ENCODE measurements around the gene PLA2G2D. TPM values are rescaled to one million over a fixed set of nuclear protein-coding genes. Genes with fewer than 3 reads are reported as not detected.

PLA2G2D gene
- total RNA-seq, 2 donors from 2014 or later, result not detected

- H3K36me3 Mint-ChIP-seq (ENCODE audit: low read depth), result no peaks in the 10 kb centered on the region
- peaks cover 2% of the 10 kb centered on the region for H3K9me3 Mint-ChIP-seq
- no peak for DNase-seq
- H3K36me3 ChIP-seq (ENCODE audit: control insufficient read depth, insufficient read depth, low read length), result no peaks in the 10 kb centered on the region
- H3K4me3 Mint-ChIP-seq, result no peak overlapping the region
- no peaks in the 10 kb centered on the region for H3K27me3 ChIP-seq (ENCODE audit: control insufficient read depth, insufficient read depth, low read length, poor library complexity, severe bottlenecking)
- no peak for TF ChIP-seq CTCF (conservative IDR thresholded peaks at IDR 0.05)
- H3K27ac Mint-ChIP-seq, result no peak overlapping the region
- no peak overlapping the region for H3K9ac ChIP-seq (ENCODE audit: extremely low read depth, low read length, poor library complexity, severe bottlenecking)
- peaks cover under 1% of the 10 kb centered on the region for H3K27me3 Mint-ChIP-seq (ENCODE audit: insufficient read depth)
- WGBS, 2 experiments (ENCODE audit: insufficient coverage in 1 of 2, insufficient read length in 1 of 2), result 67 to 92% methylated on average over 1 to 4 of the region's 4 CpGs
- H3K27ac ChIP-seq (ENCODE audit: low read depth, low read length), result peak overlapping the region; percentile 32
- no peaks in the 10 kb centered on the region for H3K4me1 ChIP-seq (ENCODE audit: control insufficient read depth, insufficient read depth, low read length)
- no peaks in the 10 kb centered on the region for H3K4me1 Mint-ChIP-seq
- H3K4me3 ChIP-seq (ENCODE audit: low read length), result no peak overlapping the region
- no peaks in the 10 kb centered on the region for H3K9me3 ChIP-seq (ENCODE audit: control insufficient read depth, low read length)
Observed at GRCh38 chr1:20107351-20107750, 12.0 kb downstream of the PLA2G2D start.

DNA sequence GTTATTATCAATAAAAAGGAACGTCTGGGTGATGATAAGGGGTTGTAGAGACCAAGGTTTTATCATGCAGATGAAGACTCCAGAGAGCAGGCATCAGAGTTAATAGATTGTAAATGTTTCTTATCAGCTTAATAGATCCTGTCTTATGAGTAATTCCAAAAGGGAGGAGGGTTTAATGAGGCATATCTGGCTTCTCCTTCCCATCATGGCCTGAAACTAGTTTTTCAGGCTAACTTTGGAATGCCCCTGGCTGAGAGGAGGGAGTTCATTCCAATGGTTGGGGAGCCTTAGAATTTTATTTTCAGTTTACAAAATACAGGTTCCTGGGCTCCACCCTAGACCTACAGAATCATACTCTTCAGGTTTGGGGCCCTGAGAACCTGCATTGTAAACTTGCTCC is 13.5 kb downstream of the PLA2G2D start:
- H3K36me3 ChIP-seq (ENCODE audit: control insufficient read depth, insufficient read depth, low read length), result no peaks in the 10 kb centered on the region
- H3K4me3 ChIP-seq (ENCODE audit: low read length), result no peak overlapping the region
- H3K27ac Mint-ChIP-seq, result no peak overlapping the region
- H3K36me3 Mint-ChIP-seq (ENCODE audit: low read depth), result no peaks in the 10 kb centered on the region
- H3K4me3 Mint-ChIP-seq, result no peak overlapping the region
- H3K4me1 ChIP-seq (ENCODE audit: control insufficient read depth, insufficient read depth, low read length), result no peaks in the 10 kb centered on the region
- TF ChIP-seq CTCF (conservative IDR thresholded peaks at IDR 0.05), result no peak
- H3K9me3 Mint-ChIP-seq, result peaks cover 2% of the 10 kb centered on the region
- H3K27ac ChIP-seq (ENCODE audit: low read depth, low read length), result no peak overlapping the region
- H3K9me3 ChIP-seq (ENCODE audit: control insufficient read depth, low read length), result no peaks in the 10 kb centered on the region
- H3K9ac ChIP-seq (ENCODE audit: extremely low read depth, low read length, poor library complexity, severe bottlenecking), result no peak overlapping the region
- H3K4me1 Mint-ChIP-seq, result no peaks in the 10 kb centered on the region
- WGBS, 2 experiments (ENCODE audit: insufficient coverage in 1 of 2, insufficient read length in 1 of 2), result 75 to 76% methylated on average over 1 of the region's 1 CpG
- H3K27me3 Mint-ChIP-seq (ENCODE audit: insufficient read depth), result no peaks in the 10 kb centered on the region
- DNase-seq, result no peak
- H3K27me3 ChIP-seq (ENCODE audit: control insufficient read depth, insufficient read depth, low read length, poor library complexity, severe bottlenecking), result no peaks in the 10 kb centered on the region

DNA sequence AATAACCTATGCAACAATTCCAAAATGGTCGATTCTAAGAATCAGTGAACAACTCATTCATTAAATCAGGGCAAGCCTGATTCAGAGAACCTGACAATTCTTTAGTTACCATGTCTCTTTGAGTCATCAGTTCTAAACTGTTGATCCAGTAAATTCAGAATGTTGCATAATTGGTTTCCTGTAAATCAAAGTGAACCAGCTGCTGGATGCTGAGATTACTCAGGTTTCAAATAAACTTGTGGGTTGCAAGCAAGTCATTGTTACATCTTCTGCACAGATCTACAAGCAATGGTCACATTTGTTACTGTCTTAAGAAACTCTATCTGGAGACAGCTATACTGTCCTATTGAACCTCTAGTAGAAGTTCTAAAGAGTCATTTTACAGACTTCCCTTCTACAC is 16.5 kb downstream of the PLA2G2D start:
- Histone ChIP-seq H3K4me3 (ENCODE audit: low read length) (no peak overlapping the region), H3K27ac (ENCODE audit: low read depth, low read length) (no peak overlapping the region), H3K9ac (ENCODE audit: extremely low read depth, low read length, poor library complexity, severe bottlenecking) (no peak overlapping the region), H3K27me3 (ENCODE audit: control insufficient read depth, insufficient read depth, low read length, poor library complexity, severe bottlenecking) (no peaks in the 10 kb centered on the region), H3K4me1 (ENCODE audit: control insufficient read depth, insufficient read depth, low read length) (no peaks in the 10 kb centered on the region), H3K36me3 (ENCODE audit: control insufficient read depth, insufficient read depth, low read length) (no peaks in the 10 kb centered on the region), H3K9me3 (ENCODE audit: control insufficient read depth, low read length) (no peaks in the 10 kb centered on the region)
- no peak for DNase-seq
- no peak for TF ChIP-seq CTCF (conservative IDR thresholded peaks at IDR 0.05)
- no peak overlapping the region for H3K4me3 Mint-ChIP-seq
- H3K4me1 Mint-ChIP-seq, result no peaks in the 10 kb centered on the region
- H3K27ac Mint-ChIP-seq, result no peak overlapping the region
- H3K9me3 Mint-ChIP-seq, result peaks cover 8% of the 10 kb centered on the region
- no peaks in the 10 kb centered on the region for H3K36me3 Mint-ChIP-seq (ENCODE audit: low read depth)
- H3K27me3 Mint-ChIP-seq (ENCODE audit: insufficient read depth), result no peaks in the 10 kb centered on the region
- 93 to 100% methylated on average over 1 of the region's 1 CpG for whole genome bisulfite sequencing, 2 experiments (ENCODE audit: insufficient coverage in 1 of 2, insufficient read length in 1 of 2)
